Gastroesophageal sphincter (tissue), 4 donors: ENCODE results near the gene COX4I1. TPM values are rescaled to one million over a fixed set of nuclear protein-coding genes. Genes with fewer than 3 reads are reported as not detected.

Experiments
- ATAC-seq: fragments of 150-250 bp; one replicate; pipeline ENCODE4 v1.9.1; 2016; ENCODE audit warnings: mild to moderate bottlenecking, moderate library complexity
- H3K27ac ChIP-seq, 4 donors: fragments of 200-600 bp; sonication (generic) in 3 of 4; 1 replicate in 3 of 4; 2 replicates in 1 of 4; pipeline ENCODE4 v1.5.1; 2016 to 2019
- H3K27me3 ChIP-seq: fragments of 200-600 bp; sonication (generic); one replicate; pipeline ENCODE4 v1.5.1; 2019
- H3K36me3 ChIP-seq, 2 donors: fragments of 200-600 bp; sonication (generic); one replicate each; pipeline ENCODE4 v1.5.1; 2019; ENCODE audit warnings: control low read depth in 1 of 2
- H3K4me1 ChIP-seq, 3 donors: fragments of 200-600 bp; sonication (generic); 1 replicate in 2 of 3; 2 replicates in 1 of 3; pipeline ENCODE4 v1.5.1; 2016 to 2019; ENCODE audit warnings: control low read depth in 2 of 3
- H3K4me3 ChIP-seq, 2 donors: fragments of 200-600 bp; sonication (generic); one replicate each; pipeline ENCODE4 v1.5.1; 2019; ENCODE audit warnings: mild to moderate bottlenecking in 1 of 2, moderate library complexity in 1 of 2
- H3K9me3 ChIP-seq, 3 donors: fragments of 200-600 bp; sonication (generic); one replicate each; pipeline ENCODE4 v1.5.1; 2017 to 2019; ENCODE audit warnings: control low read depth in 2 of 3
- EP300 ChIP-seq: sonication (generic); formaldehyde crosslinking; IDR thresholded peaks from one replicate; pipeline ENCODE4 v1.6.1; 2017; ENCODE audit warnings: antibody characterized with exemption, mild to moderate bottlenecking
- POLR2A ChIP-seq, 2 donors: fragments of 450-650 bp; IDR thresholded peaks; one replicate each; pipeline ENCODE4 v1.6.1; 2017; ENCODE audit warnings: antibody characterized with exemption in 2 of 2, mild to moderate bottlenecking in 2 of 2, moderate library complexity in 1 of 2
- POLR2AphosphoS5 ChIP-seq: sonication (generic); formaldehyde crosslinking; IDR thresholded peaks from one replicate; pipeline ENCODE4 v1.6.1; 2017; ENCODE audit warnings: antibody characterized with exemption
- WGBS, 2 donors: methylation state at CpG; one replicate each; pipeline ENCODE4 v1.1.5; 2018; ENCODE audit warnings: low coverage in 1 of 2; 5-methylcytosine and 5-hydroxymethylcytosine counted together
- total RNA-seq, 4 donors: library from RNA; depleted of rRNA; stranded (reverse); fragments of >200 nt; gene quantifications; one replicate each; pipeline ENCODE4 v1.1.0, GENCODE V29; 2016
- TF ChIP-seq, protein P1 (sequence below), 4 experiments: fragments of 200-600 bp in 2 of 4; fragments of 450-650 bp in 2 of 4; sonication (generic) in 1 of 4; IDR thresholded peaks; one replicate each; pipeline ENCODE4 v1.5.1; 2017 to 2019; ENCODE audit warnings: antibody characterized with exemption in 4 of 4, mild to moderate bottlenecking in 2 of 4, moderate library complexity in 2 of 4

COX4I1 gene
- total RNA-seq, 4 donors from 2014 or later = 465 to 597 (median 507) TPM

DNA sequence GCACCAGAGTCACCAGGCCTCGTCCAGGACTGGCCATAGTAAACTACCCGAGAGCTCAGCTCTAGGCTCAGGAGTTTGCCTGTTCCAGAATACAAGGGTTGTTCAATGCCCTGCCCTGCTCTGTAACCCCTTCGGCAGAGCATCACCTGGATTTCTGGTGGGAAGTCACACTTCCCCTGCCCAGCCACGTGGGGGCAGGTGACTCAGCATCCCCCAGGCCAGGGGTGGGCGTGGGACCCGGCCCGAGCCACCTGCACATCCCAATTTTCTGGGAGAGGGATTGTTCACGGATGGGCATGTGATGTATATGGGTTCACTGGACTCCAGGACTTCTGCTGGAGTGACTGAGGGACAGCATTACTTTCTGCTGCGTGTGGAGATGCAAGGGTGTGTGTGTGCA is 25.8 kb downstream of the COX4I1 start:
- H3K27me3 ChIP-seq = no peaks in the 10 kb centered on the region
- no peak overlapping the region for H3K27ac ChIP-seq
- H3K4me3 ChIP-seq = no peak overlapping the region
- ATAC-seq = no peak
- H3K36me3 ChIP-seq = no peaks in the 10 kb centered on the region
- TF ChIP-seq POLR2AphosphoS5 (no peak), EP300 (no peak), POLR2A (IDR thresholded peaks at IDR 0.05) (no peak)
- TF ChIP-seq, protein P1, sequence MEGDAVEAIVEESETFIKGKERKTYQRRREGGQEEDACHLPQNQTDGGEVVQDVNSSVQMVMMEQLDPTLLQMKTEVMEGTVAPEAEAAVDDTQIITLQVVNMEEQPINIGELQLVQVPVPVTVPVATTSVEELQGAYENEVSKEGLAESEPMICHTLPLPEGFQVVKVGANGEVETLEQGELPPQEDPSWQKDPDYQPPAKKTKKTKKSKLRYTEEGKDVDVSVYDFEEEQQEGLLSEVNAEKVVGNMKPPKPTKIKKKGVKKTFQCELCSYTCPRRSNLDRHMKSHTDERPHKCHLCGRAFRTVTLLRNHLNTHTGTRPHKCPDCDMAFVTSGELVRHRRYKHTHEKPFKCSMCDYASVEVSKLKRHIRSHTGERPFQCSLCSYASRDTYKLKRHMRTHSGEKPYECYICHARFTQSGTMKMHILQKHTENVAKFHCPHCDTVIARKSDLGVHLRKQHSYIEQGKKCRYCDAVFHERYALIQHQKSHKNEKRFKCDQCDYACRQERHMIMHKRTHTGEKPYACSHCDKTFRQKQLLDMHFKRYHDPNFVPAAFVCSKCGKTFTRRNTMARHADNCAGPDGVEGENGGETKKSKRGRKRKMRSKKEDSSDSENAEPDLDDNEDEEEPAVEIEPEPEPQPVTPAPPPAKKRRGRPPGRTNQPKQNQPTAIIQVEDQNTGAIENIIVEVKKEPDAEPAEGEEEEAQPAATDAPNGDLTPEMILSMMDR (IDR thresholded peaks at IDR 0.05) = no peak
- WGBS, 2 donors = 60 to 100% methylated on average over 1 of the region's 9 CpGs
- no peaks in the 10 kb centered on the region for H3K9me3 ChIP-seq
- peaks cover 0 to 24% (median 0%) of the 10 kb centered on the region in 3 donors for H3K4me1 ChIP-seq

DNA sequence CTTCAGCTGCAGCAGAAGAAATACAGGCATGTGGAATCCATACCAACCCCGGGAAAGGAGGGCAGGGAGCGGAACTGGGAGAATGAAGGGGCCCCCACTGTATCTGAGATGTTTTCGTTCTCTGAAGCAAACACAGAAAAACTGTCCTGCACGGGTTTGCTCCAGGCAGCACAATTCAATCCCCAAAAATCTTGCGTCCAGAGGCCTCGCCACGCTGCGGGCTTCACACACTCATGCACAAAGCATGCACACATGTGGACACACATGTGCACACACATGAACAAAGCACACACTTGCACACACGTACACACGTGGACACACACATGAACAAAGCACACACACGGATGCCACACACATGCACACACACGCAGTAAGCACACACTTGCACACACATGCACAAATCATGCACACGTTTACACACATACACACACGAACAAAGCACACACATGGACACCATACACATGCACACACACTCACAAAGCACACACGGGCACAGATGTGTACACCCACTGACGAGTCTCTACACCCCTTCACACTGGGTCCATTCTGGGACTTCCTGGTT is 27.3 kb downstream of the COX4I1 start:
- no peak overlapping the region for H3K4me3 ChIP-seq
- 70 to 87% methylated on average over 7 to 16 of the region's 16 CpGs for WGBS, 2 donors
- H3K4me1 ChIP-seq = peaks cover 0 to 14% (median 0%) of the 10 kb centered on the region in 3 donors
- no peaks in the 10 kb centered on the region for H3K9me3 ChIP-seq
- H3K36me3 ChIP-seq = no peaks in the 10 kb centered on the region
- TF ChIP-seq POLR2A (IDR thresholded peaks at IDR 0.05) (no peak), POLR2AphosphoS5 (no peak), EP300 (no peak)
- TF ChIP-seq, protein P1 (IDR thresholded peaks at IDR 0.05) = no peak
- no peak for ATAC-seq
- H3K27me3 ChIP-seq = no peaks in the 10 kb centered on the region
- H3K27ac ChIP-seq = no peak overlapping the region

DNA sequence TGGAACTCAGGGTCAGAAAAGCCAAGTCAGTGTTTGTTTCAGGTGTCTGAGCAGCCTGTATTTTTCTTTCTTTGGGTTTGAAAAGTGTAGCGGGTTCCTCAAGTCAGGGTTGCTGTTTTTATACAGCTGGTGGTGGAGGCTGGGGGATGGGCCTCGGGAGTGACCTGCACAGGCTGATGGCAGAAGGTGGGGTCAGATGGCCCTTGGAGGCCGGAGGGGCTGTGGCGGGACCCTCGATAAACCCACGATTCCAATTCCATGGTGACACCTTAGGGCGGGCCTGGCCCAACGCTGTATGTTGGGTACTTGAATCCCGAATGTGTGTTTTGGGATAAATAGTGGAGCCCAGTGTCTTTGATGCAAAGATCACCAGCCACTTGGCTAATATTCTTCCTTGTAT is 28.7 kb downstream of the COX4I1 start:
- Histone ChIP-seq H3K27ac (peak overlapping the region in 1 of 4 donors; percentile 48), H3K4me1 (peaks cover 0 to 16% (median 0%) of the 10 kb centered on the region in 3 donors), H3K4me3 (no peak overlapping the region), H3K27me3 (no peaks in the 10 kb centered on the region), H3K9me3 (no peaks in the 10 kb centered on the region), H3K36me3 (no peaks in the 10 kb centered on the region)
- TF ChIP-seq POLR2AphosphoS5 (no peak), EP300 (no peak), POLR2A (IDR thresholded peaks at IDR 0.05) (no peak)
- TF ChIP-seq, protein P1 (IDR thresholded peaks at IDR 0.05) = no peak
- WGBS, 2 donors = 50 to 66% methylated on average over 5 to 8 of the region's 9 CpGs
- no peak for ATAC-seq

DNA sequence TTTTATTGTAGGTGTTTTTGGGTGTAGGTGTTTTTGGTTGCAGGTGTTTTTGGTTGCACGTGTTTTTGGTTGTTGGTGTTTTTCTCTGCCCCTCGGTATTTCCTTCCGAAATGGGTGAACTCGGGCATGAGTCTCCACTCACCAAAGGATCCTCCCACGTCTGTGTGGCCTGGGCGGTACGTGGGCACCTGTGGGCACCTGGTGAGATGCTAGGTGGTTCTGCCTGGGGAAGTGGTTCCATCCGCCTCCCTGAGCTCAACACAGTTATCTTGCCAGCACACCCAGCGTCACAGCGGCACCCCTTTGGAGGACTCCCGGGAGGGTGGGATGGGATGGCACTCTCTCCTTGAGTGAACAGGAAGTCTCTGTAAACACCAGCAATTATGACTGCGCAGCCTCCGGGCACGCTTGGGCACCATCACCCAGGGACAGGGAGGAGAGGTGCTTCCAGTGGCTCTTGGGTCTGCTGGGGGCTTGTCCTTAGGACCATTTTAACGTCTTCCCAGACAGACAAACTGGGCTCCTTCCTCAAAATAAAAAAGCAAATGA is 29.8 kb downstream of the COX4I1 start:
- Histone ChIP-seq H3K4me3 (no peak overlapping the region), H3K9me3 (no peaks in the 10 kb centered on the region), H3K27ac (no peak overlapping the region), H3K4me1 (peaks cover 0 to 22% (median 0%) of the 10 kb centered on the region in 3 donors), H3K36me3 (no peaks in the 10 kb centered on the region), H3K27me3 (no peaks in the 10 kb centered on the region)
- peak; percentile 13 for ATAC-seq
- TF ChIP-seq POLR2AphosphoS5 (no peak), POLR2A (IDR thresholded peaks at IDR 0.05) (no peak), EP300 (no peak)
- TF ChIP-seq, protein P1 (IDR thresholded peaks at IDR 0.05) = no peak
- WGBS, 2 donors = 17 to 80% methylated on average over 1 to 2 of the region's 15 CpGs
